Ectodermal cell (in vitro differentiated cells): ENCODE results near the gene AHRR.

Experiments
- H3K27ac ChIP-seq: 2 replicates; pipeline ENCODE4 v1.7.0; 2013; ENCODE audit warnings: mild to moderate bottlenecking, low read depth, low read length; ENCODE audit not compliant: insufficient read depth, poor library complexity, severe bottlenecking
- H3K27me3 ChIP-seq: 2 replicates; pipeline ENCODE4 v1.7.0; 2013; ENCODE audit warnings: mild to moderate bottlenecking, low read length; ENCODE audit not compliant: insufficient read depth, control insufficient read depth, poor library complexity, severe bottlenecking
- H3K36me3 ChIP-seq: one replicate; pipeline ENCODE4 v1.7.0; 2013; ENCODE audit warnings: low read length; ENCODE audit not compliant: control insufficient read depth, insufficient read depth
- H3K4me1 ChIP-seq: one replicate; pipeline ENCODE4 v1.7.0; 2013; ENCODE audit warnings: low read length; ENCODE audit not compliant: control insufficient read depth, insufficient read depth
- H3K4me3 ChIP-seq: 2 replicates; pipeline ENCODE4 v1.7.0; 2013; ENCODE audit warnings: low read depth, low read length, control low read depth; ENCODE audit not compliant: insufficient read depth
- H3K9me3 ChIP-seq: 2 replicates; pipeline ENCODE4 v1.7.0; 2013; ENCODE audit warnings: mild to moderate bottlenecking, low read length, moderate library complexity; ENCODE audit not compliant: control insufficient read depth
- WGBS, 2 experiments: methylation state at CpG; one replicate each; pipeline ENCODE4 v1.1.7; 2013; ENCODE audit warnings: missing lambda C conversion rate in 2 of 2; 5-methylcytosine and 5-hydroxymethylcytosine counted together

The AHRR gene

GRCh38 chr5:374631-375335 is 53.3 kb downstream of the AHRR start:
- Histone ChIP-seq H3K4me3 (no peak overlapping the region), H3K27me3 (peaks cover 36% of the 10 kb centered on the region), H3K27ac (no peak overlapping the region), H3K4me1 (peaks cover 8% of the 10 kb centered on the region), H3K9me3 (no peaks in the 10 kb centered on the region), H3K36me3 (no peaks in the 10 kb centered on the region)
- 84 to 86% methylated on average over 19 of the region's 19 CpGs for WGBS, 2 experiments

GRCh38 chr5:375336-375920 is 53.9 kb downstream of the AHRR start:
- peaks cover 8% of the 10 kb centered on the region for H3K4me1 ChIP-seq
- 93% methylated on average over 21 of the region's 21 CpGs for WGBS, 2 experiments
- H3K4me3 ChIP-seq: no peak overlapping the region
- no peaks in the 10 kb centered on the region for H3K9me3 ChIP-seq
- H3K27me3 ChIP-seq: peaks cover 36% of the 10 kb centered on the region
- no peaks in the 10 kb centered on the region for H3K36me3 ChIP-seq
- H3K27ac ChIP-seq: no peak overlapping the region

GRCh38 chr5:375921-376798 is 54.6 kb downstream of the AHRR start:
- WGBS, 2 experiments: 91 to 92% methylated on average over 30 of the region's 30 CpGs
- peaks cover 8% of the 10 kb centered on the region for H3K4me1 ChIP-seq
- H3K27me3 ChIP-seq: peaks cover 36% of the 10 kb centered on the region
- no peak overlapping the region for H3K4me3 ChIP-seq
- H3K9me3 ChIP-seq: no peaks in the 10 kb centered on the region
- H3K36me3 ChIP-seq: no peaks in the 10 kb centered on the region
- no peak overlapping the region for H3K27ac ChIP-seq

- H3K27me3 ChIP-seq: peaks cover 36% of the 10 kb centered on the region
- peaks cover 8% of the 10 kb centered on the region for H3K4me1 ChIP-seq
- WGBS, 2 experiments: 95 to 96% methylated on average over 12 of the region's 12 CpGs
- H3K36me3 ChIP-seq: no peaks in the 10 kb centered on the region
- H3K27ac ChIP-seq: no peak overlapping the region
- H3K4me3 ChIP-seq: no peak overlapping the region
- no peaks in the 10 kb centered on the region for H3K9me3 ChIP-seq
These were observed 55.3 kb downstream of the AHRR start for GRCh38 chr5:376799-377325.

- H3K4me1 ChIP-seq: peaks cover 8% of the 10 kb centered on the region
- H3K27me3 ChIP-seq: peaks cover 36% of the 10 kb centered on the region
- H3K27ac ChIP-seq: no peak overlapping the region
- no peaks in the 10 kb centered on the region for H3K36me3 ChIP-seq
- no peak overlapping the region for H3K4me3 ChIP-seq
- WGBS, 2 experiments: 95% methylated on average over 10 of the region's 10 CpGs
- H3K9me3 ChIP-seq: no peaks in the 10 kb centered on the region
These were observed 55.9 kb downstream of the AHRR start for GRCh38 chr5:377326-377981.

GRCh38 chr5:378301-378891 is 56.9 kb downstream of the AHRR start:
- WGBS, 2 experiments: 90 to 94% methylated on average over 8 of the region's 8 CpGs
- Histone ChIP-seq H3K36me3 (no peaks in the 10 kb centered on the region), H3K27me3 (peaks cover 29% of the 10 kb centered on the region), H3K4me1 (peaks cover 1% of the 10 kb centered on the region), H3K4me3 (no peak overlapping the region), H3K9me3 (no peaks in the 10 kb centered on the region), H3K27ac (no peak overlapping the region)

GRCh38 chr5:378976-379742 is 57.6 kb downstream of the AHRR start:
- no peaks in the 10 kb centered on the region for H3K4me1 ChIP-seq
- no peaks in the 10 kb centered on the region for H3K9me3 ChIP-seq
- no peaks in the 10 kb centered on the region for H3K36me3 ChIP-seq
- H3K27ac ChIP-seq: no peak overlapping the region
- 94% methylated on average over 16 of the region's 16 CpGs for WGBS, 2 experiments
- H3K27me3 ChIP-seq: peaks cover 22% of the 10 kb centered on the region
- H3K4me3 ChIP-seq: no peak overlapping the region

GRCh38 chr5:380701-381309 is 59.3 kb downstream of the AHRR start:
- H3K36me3 ChIP-seq: no peaks in the 10 kb centered on the region
- no peak overlapping the region for H3K27ac ChIP-seq
- no peaks in the 10 kb centered on the region for H3K9me3 ChIP-seq
- H3K27me3 ChIP-seq: peaks cover 5% of the 10 kb centered on the region
- no peaks in the 10 kb centered on the region for H3K4me1 ChIP-seq
- H3K4me3 ChIP-seq: no peak overlapping the region
- WGBS, 2 experiments: 94 to 97% methylated on average over 1 of the region's 2 CpGs

GRCh38 chr5:383066-383465 is 61.6 kb downstream of the AHRR start:
- Histone ChIP-seq H3K4me1 (no peaks in the 10 kb centered on the region), H3K27ac (no peak overlapping the region), H3K27me3 (no peaks in the 10 kb centered on the region)

More at GRCh38 chr5:383066-383465, 61.6 kb downstream of the AHRR start:
- no peaks in the 10 kb centered on the region for H3K36me3 ChIP-seq
- no peaks in the 10 kb centered on the region for H3K9me3 ChIP-seq
- no peak overlapping the region for H3K4me3 ChIP-seq
